ENCODE data around the gene ZNF678. TPM values are rescaled to one million over a fixed set of nuclear protein-coding genes. Genes with fewer than 3 reads are reported as not detected.

Gene ZNF678
- total and polyA plus RNA-seq, 2 donors (not counting 1 experiment from before 2014, with no cell fraction given): 2.2 to 7.3 TPM

DNA sequence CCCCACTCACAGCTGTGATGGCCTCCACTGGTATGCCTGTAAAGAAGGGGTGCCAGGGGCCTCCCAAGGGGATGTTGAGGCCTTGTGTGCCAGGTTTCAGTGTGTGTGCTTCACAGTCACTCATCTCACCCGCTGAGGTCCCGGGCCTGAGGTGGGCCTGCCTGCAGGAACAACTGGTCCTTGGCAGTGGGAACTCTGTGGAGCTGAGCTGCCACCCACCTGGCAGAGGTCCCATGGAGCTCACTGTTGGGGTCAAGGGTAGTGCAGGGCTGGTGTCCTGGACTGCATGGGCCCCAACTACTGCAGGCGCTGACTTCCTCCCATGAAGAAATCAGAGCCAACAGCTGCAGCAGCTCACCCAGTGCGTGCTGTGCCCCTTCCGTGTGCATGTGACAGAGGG, 17.3 kb upstream of the ZNF678 start:
- no peak overlapping the region for H2AFZ ChIP-seq (ENCODE audit: low read length)
- H3K9me3 ChIP-seq (ENCODE audit: control insufficient read depth, insufficient read depth, low read depth, low read length): no peaks in the 10 kb centered on the region
- TF ChIP-seq EZH2 (IDR thresholded peaks at IDR 0.05; ENCODE audit: low read length, missing control alignments): no peak
- TF ChIP-seq, protein P1, sequence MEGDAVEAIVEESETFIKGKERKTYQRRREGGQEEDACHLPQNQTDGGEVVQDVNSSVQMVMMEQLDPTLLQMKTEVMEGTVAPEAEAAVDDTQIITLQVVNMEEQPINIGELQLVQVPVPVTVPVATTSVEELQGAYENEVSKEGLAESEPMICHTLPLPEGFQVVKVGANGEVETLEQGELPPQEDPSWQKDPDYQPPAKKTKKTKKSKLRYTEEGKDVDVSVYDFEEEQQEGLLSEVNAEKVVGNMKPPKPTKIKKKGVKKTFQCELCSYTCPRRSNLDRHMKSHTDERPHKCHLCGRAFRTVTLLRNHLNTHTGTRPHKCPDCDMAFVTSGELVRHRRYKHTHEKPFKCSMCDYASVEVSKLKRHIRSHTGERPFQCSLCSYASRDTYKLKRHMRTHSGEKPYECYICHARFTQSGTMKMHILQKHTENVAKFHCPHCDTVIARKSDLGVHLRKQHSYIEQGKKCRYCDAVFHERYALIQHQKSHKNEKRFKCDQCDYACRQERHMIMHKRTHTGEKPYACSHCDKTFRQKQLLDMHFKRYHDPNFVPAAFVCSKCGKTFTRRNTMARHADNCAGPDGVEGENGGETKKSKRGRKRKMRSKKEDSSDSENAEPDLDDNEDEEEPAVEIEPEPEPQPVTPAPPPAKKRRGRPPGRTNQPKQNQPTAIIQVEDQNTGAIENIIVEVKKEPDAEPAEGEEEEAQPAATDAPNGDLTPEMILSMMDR (conservative IDR thresholded peaks at IDR 0.05 in 1 of 2, IDR thresholded peaks at IDR 0.05 in 1 of 2; ENCODE audit: low read depth in 1 of 2, low read length in 2 of 2): no peak
- no peaks in the 10 kb centered on the region for H3K79me2 ChIP-seq (ENCODE audit: control insufficient read depth, insufficient read depth, low read length)
- H4K20me1 ChIP-seq (ENCODE audit: control insufficient read depth, extremely low read depth, insufficient read depth, low read length): no peaks in the 10 kb centered on the region
- H3K4me3 ChIP-seq (replicated peaks in 1 of 4; ENCODE audit: control extremely low read depth in 1 of 4, insufficient read depth in 1 of 4, low read depth in 3 of 4, low read length in 4 of 4): no peak overlapping the region
- H3K4me1 ChIP-seq (ENCODE audit: control insufficient read depth, extremely low read depth, insufficient read depth, low read length): no peaks in the 10 kb centered on the region
- H3K4me2 ChIP-seq (ENCODE audit: extremely low read depth, insufficient read depth, low read length): no peak overlapping the region
- H3K9ac ChIP-seq (ENCODE audit: insufficient read depth, low read length): no peak overlapping the region
- H3K27me3 ChIP-seq (ENCODE audit: control insufficient read depth, insufficient read depth, low read length): no peaks in the 10 kb centered on the region
- no peaks in the 10 kb centered on the region for H3K36me3 ChIP-seq (ENCODE audit: control insufficient read depth, insufficient read depth, low read length)
- H3K27ac ChIP-seq (ENCODE audit: insufficient read depth, low read length): no peak overlapping the region
- DNase-seq (ENCODE audit: low read depth in 2 of 2): no peak

DNA sequence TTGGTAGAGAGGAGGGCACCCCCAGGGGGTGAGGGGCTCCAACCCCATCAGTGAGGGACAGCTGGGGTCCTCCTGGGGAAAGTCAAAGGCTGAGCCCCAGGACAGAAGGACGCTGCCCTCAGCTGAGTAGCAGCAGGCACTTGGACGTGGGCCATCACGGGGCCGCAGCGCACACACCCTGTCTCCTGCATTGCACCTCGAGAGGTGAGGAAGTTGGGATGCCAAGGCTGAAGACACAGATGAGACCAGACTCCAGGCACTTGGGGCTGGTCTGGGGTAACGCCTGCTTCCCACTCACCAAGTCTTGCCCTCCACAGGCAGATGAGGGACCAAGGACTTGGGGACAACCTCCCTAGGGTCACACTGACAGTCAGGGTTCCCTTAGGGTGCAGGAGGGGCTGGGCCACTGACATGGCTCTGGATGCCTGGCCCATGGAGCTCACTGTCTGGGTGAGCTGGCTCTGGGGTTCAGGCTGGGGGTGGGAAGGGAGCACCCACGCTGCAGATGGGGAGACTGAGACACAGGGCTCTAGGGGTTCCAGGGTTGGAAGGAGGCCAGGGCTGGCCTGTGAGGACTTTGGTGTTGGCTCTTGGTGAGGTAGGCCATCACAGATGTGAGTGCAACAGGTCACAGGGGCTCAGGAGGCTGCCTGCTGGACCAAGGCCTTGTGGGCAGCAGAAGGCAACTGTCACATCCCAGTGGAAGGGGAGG, 16.6 kb upstream of the ZNF678 start:
- no peak for DNase-seq (ENCODE audit: low read depth in 2 of 2)
- no peak overlapping the region for H2AFZ ChIP-seq (ENCODE audit: low read length)

DNA sequence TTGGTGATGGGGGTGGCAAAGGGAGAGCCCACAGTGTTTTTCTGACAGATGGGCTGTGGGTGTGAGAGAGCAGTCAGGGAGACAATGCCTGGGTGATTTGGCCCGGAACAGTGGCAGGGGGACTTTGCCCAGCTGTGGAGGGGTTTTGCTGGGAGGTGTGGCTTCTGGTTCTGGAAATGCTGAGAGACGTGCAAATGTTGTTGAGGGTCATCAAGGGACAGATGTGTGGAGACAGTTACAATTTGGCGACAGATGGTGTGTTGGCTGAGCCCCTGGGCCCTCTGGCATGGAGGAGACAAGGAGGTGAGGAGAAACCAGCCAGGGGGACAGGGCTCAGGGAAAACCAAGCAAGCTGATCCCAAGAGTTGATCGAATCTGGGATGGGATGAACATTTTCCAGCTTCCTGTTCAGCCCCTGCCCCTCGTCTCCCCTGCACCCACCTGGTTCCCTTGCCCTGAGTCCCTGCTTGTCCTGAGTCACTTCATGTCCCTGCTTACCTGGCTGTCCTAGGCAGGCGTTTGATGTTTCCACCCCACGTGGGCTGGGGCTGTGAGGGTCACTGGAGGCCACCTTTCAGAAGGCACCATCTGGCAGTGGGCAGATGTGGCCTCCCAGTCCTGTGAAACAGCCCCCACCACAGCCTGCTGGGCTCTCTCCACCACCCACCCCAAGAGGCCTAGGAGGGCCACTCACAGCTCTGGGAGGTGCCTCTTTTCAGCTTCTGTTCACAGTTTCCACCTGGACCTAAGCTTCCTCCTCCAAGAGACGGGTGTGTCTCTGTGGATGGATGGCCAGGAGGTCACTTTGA, 15.8 kb upstream of the ZNF678 start:
- Histone ChIP-seq H3K36me3 (ENCODE audit: control insufficient read depth, insufficient read depth, low read length) (no peaks in the 10 kb centered on the region), H3K4me3 (replicated peaks in 1 of 4; ENCODE audit: control extremely low read depth in 1 of 4, insufficient read depth in 1 of 4, low read depth in 3 of 4, low read length in 4 of 4) (no peak overlapping the region), H4K20me1 (ENCODE audit: control insufficient read depth, extremely low read depth, insufficient read depth, low read length) (no peaks in the 10 kb centered on the region), H3K4me2 (ENCODE audit: extremely low read depth, insufficient read depth, low read length) (no peak overlapping the region), H3K4me1 (ENCODE audit: control insufficient read depth, extremely low read depth, insufficient read depth, low read length) (no peaks in the 10 kb centered on the region), H3K9ac (ENCODE audit: insufficient read depth, low read length) (no peak overlapping the region), H3K27ac (ENCODE audit: insufficient read depth, low read length) (no peak overlapping the region), H3K9me3 (ENCODE audit: control insufficient read depth, insufficient read depth, low read depth, low read length) (no peaks in the 10 kb centered on the region), H2AFZ (ENCODE audit: low read length) (no peak overlapping the region), H3K27me3 (ENCODE audit: control insufficient read depth, insufficient read depth, low read length) (no peaks in the 10 kb centered on the region), H3K79me2 (ENCODE audit: control insufficient read depth, insufficient read depth, low read length) (no peaks in the 10 kb centered on the region)
- no peak for DNase-seq (ENCODE audit: low read depth in 2 of 2)
- TF ChIP-seq EZH2 (IDR thresholded peaks at IDR 0.05; ENCODE audit: low read length, missing control alignments): no peak
- TF ChIP-seq, protein P1 (conservative IDR thresholded peaks at IDR 0.05 in 1 of 2, IDR thresholded peaks at IDR 0.05 in 1 of 2; ENCODE audit: low read depth in 1 of 2, low read length in 2 of 2): no peak

More for the DNA sequence above, 16.6 kb upstream of the ZNF678 start:
- Histone ChIP-seq H3K4me1 (ENCODE audit: control insufficient read depth, extremely low read depth, insufficient read depth, low read length) (no peaks in the 10 kb centered on the region), H3K36me3 (ENCODE audit: control insufficient read depth, insufficient read depth, low read length) (no peaks in the 10 kb centered on the region), H3K27ac (ENCODE audit: insufficient read depth, low read length) (no peak overlapping the region), H3K4me2 (ENCODE audit: extremely low read depth, insufficient read depth, low read length) (no peak overlapping the region), H4K20me1 (ENCODE audit: control insufficient read depth, extremely low read depth, insufficient read depth, low read length) (no peaks in the 10 kb centered on the region), H3K9ac (ENCODE audit: insufficient read depth, low read length) (no peak overlapping the region), H3K79me2 (ENCODE audit: control insufficient read depth, insufficient read depth, low read length) (no peaks in the 10 kb centered on the region), H3K9me3 (ENCODE audit: control insufficient read depth, insufficient read depth, low read depth, low read length) (no peaks in the 10 kb centered on the region), H3K4me3 (replicated peaks in 1 of 4; ENCODE audit: control extremely low read depth in 1 of 4, insufficient read depth in 1 of 4, low read depth in 3 of 4, low read length in 4 of 4) (no peak overlapping the region), H3K27me3 (ENCODE audit: control insufficient read depth, insufficient read depth, low read length) (no peaks in the 10 kb centered on the region)
- TF ChIP-seq, protein P1 (conservative IDR thresholded peaks at IDR 0.05 in 1 of 2, IDR thresholded peaks at IDR 0.05 in 1 of 2; ENCODE audit: low read depth in 1 of 2, low read length in 2 of 2): no peak
- TF ChIP-seq EZH2 (IDR thresholded peaks at IDR 0.05; ENCODE audit: low read length, missing control alignments): no peak
